B cell (primary cell): ENCODE data around the gene NSD1. TPM values are rescaled to one million over a fixed set of nuclear protein-coding genes. Genes with fewer than 3 reads are reported as not detected.

Source experiments
- ATAC-seq: fragments of 200-7000 bp; cut with Tn5 transposase; one replicate; pipeline ENCODE4 v1.10.0; 2021; ENCODE audit warnings: low read depth, mild to moderate bottlenecking, moderate number of reproducible peaks, moderate library complexity
- CTCF ChIA-PET: fragments of 350-600 bp; sonication (Branson Sonifier 250); formaldehyde crosslinking; loops from one replicate; lab custom pipeline; 2021; ENCODE audit warnings: antibody characterized with exemption, inconsistent platforms; lab: Charles Lee
- POLR2A ChIA-PET: fragments of 350-600 bp; sonication (Branson Sonifier 250); formaldehyde crosslinking; loops from one replicate; lab custom pipeline; 2021; ENCODE audit warnings: antibody characterized with exemption; lab: Charles Lee
- DNase-seq: peaks from one replicate; pipeline ENCODE4 v3.0.0; 2013
- H2AFZ ChIP-seq: 2 replicates; pipeline ENCODE4 v1.6.1; 2012; ENCODE audit warnings: mild to moderate bottlenecking, low read depth, low read length; ENCODE audit not compliant: insufficient read depth, poor library complexity, severe bottlenecking
- H3K27ac ChIP-seq, 2 donors: 1 replicate in 1 of 2; 2 replicates in 1 of 2; pipeline ENCODE4 v1.5.1; 2012 to 2013; ENCODE audit warnings: low read length in 2 of 2, mild to moderate bottlenecking in 2 of 2, moderate library complexity in 1 of 2
- H3K27me3 ChIP-seq, 4 experiments: fragments of 200-600 bp in 1 of 4; sonication (generic) in 1 of 4; replicated peaks in 1 of 4; 1 replicate in 2 of 4; 2 replicates in 2 of 4; pipeline versions ENCODE4 v1.6.1 to v1.7.0; 2013 to 2016; ENCODE audit warnings: low read length in 3 of 4, mild to moderate bottlenecking in 2 of 4, mixed read lengths in 1 of 4, moderate library complexity in 1 of 4; ENCODE audit not compliant: insufficient read depth in 4 of 4, control insufficient read depth in 3 of 4; ENCODE audit errors: control extremely low read depth in 1 of 4
- H3K36me3 ChIP-seq, 2 experiments: replicated peaks in 1 of 2; 1 replicate in 1 of 2; 2 replicates in 1 of 2; pipeline versions ENCODE4 v1.6.1 to v1.7.1; 2013; ENCODE audit warnings: low read length in 1 of 2; ENCODE audit not compliant: insufficient read depth in 2 of 2, control insufficient read depth in 1 of 2; ENCODE audit errors: control extremely low read depth in 1 of 2, extremely low read depth in 1 of 2
- H3K4me1 ChIP-seq, 2 donors: fragments of 200-600 bp in 1 of 2; sonication (generic) in 1 of 2; 1 replicate in 1 of 2; 2 replicates in 1 of 2; pipeline versions ENCODE4 v1.5.1 to v1.6.1; 2013 to 2017; ENCODE audit warnings: low read length in 2 of 2; ENCODE audit not compliant: control insufficient read depth in 2 of 2, insufficient read depth in 2 of 2
- H3K4me2 ChIP-seq: replicated peaks from 2 replicates; pipeline ENCODE3; 2012; ENCODE audit warnings: mild to moderate bottlenecking, low read depth, low read length; ENCODE audit not compliant: poor library complexity, severe bottlenecking
- H3K4me3 ChIP-seq, 5 experiments: fragments of 200-600 bp in 1 of 5; sonication (generic) in 1 of 5; 1 replicate in 3 of 5; 2 replicates in 2 of 5; pipeline versions ENCODE4 v1.5.1 to v1.7.0; 2011 to 2016; ENCODE audit warnings: low read length in 4 of 5, mild to moderate bottlenecking in 4 of 5, low read depth in 2 of 5, control low read depth in 1 of 5, moderate library complexity in 1 of 5; ENCODE audit not compliant: insufficient read depth in 1 of 5; ENCODE audit errors: control extremely low read depth in 1 of 5, extremely low read depth in 1 of 5
- H3K79me2 ChIP-seq: fragments of 200-600 bp; sonication (generic); one replicate; pipeline ENCODE4 v1.6.0; 2016; ENCODE audit warnings: low read length; ENCODE audit not compliant: control insufficient read depth, insufficient read depth
- H3K9ac ChIP-seq: fragments of 200-600 bp; sonication (generic); 2 replicates; pipeline ENCODE4 v1.6.1; 2017; ENCODE audit warnings: mild to moderate bottlenecking, low read length, moderate library complexity
- H3K9me3 ChIP-seq, 3 donors: one replicate each; pipeline versions ENCODE4 v1.6.1 to v1.7.1; 2013; ENCODE audit warnings: low read length in 2 of 3; ENCODE audit not compliant: control insufficient read depth in 2 of 3, insufficient read depth in 1 of 3; ENCODE audit errors: control extremely low read depth in 1 of 3
- H4K20me1 ChIP-seq: 2 replicates; pipeline ENCODE4 v1.6.0; 2012; ENCODE audit warnings: mild to moderate bottlenecking, low read length; ENCODE audit not compliant: insufficient read depth, control insufficient read depth, poor library complexity, severe bottlenecking
- H3K27ac Mint-ChIP-seq: one replicate; pipeline ENCODE4 v1.8.0; 2021; ENCODE audit warnings: mixed read lengths
- H3K27me3 Mint-ChIP-seq: one replicate; pipeline ENCODE4 v1.8.0; 2021; ENCODE audit warnings: mixed read lengths
- H3K4me1 Mint-ChIP-seq: one replicate; pipeline ENCODE4 v1.8.0; 2021; ENCODE audit warnings: mixed read lengths
- H3K4me3 Mint-ChIP-seq: one replicate; pipeline ENCODE4 v1.8.0; 2021; ENCODE audit warnings: mixed read lengths
- H3K9me3 Mint-ChIP-seq: one replicate; pipeline ENCODE4 v1.8.0; 2022; ENCODE audit warnings: mixed read lengths; ENCODE audit not compliant: insufficient read depth
- CTCF ChIP-seq: fragments of 200-600 bp; IDR thresholded peaks from one replicate; pipeline ENCODE4 v1.8.0; 2022; ENCODE audit warnings: antibody characterized with exemption, mild to moderate bottlenecking
- EZH2 ChIP-seq: IDR thresholded peaks from 2 replicates; pipeline ENCODE4 v1.6.1; 2012; ENCODE audit warnings: borderline replicate concordance, low read depth, mild to moderate bottlenecking, moderate library complexity, low read length; ENCODE audit not compliant: insufficient read depth, poor library complexity, severe bottlenecking
- WGBS: methylation state at CpG from one replicate; pipeline ENCODE4 v1.1.5; 2013; ENCODE audit warnings: missing lambda C conversion rate; ENCODE audit not compliant: insufficient coverage; 5-methylcytosine and 5-hydroxymethylcytosine counted together
- intact Hi-C: fragments of 100-400 bp; cut with micrococcal nuclease; formaldehyde crosslinking; loops from one replicate; pipeline ENCODE4 v1.10.0; 2022
- polyA plus RNA-seq: library from polyadenylated mRNA; depleted of rRNA; stranded (reverse); fragments of >200 nt; gene quantifications from 2 replicates; pipeline ENCODE4 v1.2.3, GENCODE V29; 2012
- total RNA-seq, 2 donors: library from RNA; stranded (reverse); fragments of 120-200 nt in 1 of 2; gene quantifications; 1 replicate in 1 of 2; 2 replicates in 1 of 2; pipeline versions ENCODE4 v1.2.3 to v1.2.4, GENCODE V29; 2013 to 2022

The NSD1 gene
- total and polyA plus RNA-seq, 2 donors (not counting 1 experiment from before 2014, with no cell fraction given): 10.8 to 145 TPM

GRCh38 chr5:177312649-177313181 lies 179.1 kb downstream of the NSD1 start:
- H3K9ac ChIP-seq: peak overlapping the region; percentile 72

More at GRCh38 chr5:177312649-177313181, 179.1 kb downstream of the NSD1 start:
- Histone ChIP-seq H3K4me2 (peak overlapping the region; percentile 99), H3K4me1 (peaks cover 37 to 51% of the 10 kb centered on the region in 2 donors), H3K79me2 (peaks cover 33% of the 10 kb centered on the region), H3K27me3 (no peaks in the 10 kb centered on the region), H3K9me3 (peaks cover 0 to 2% (median 0%) of the 10 kb centered on the region in 3 donors), H4K20me1 (peaks cover 56% of the 10 kb centered on the region), H2AFZ (peak overlapping the region; percentile 68), H3K27ac (no peak overlapping the region), H3K36me3 (no peaks in the 10 kb centered on the region), H3K4me3 (peak overlapping the region in 4 of 5 experiments; percentile 56 to 80 (median 67))
- POLR2A ChIA-PET: interaction anchor here (0.9 to 1.4 kb wide), 2 partner anchors 11 to 20 kb away, joined by 3 read pairs; no protein-coding TSS in a partner anchor
- ATAC-seq (no peak), DNase-seq (peak; percentile 57)
- Mint-ChIP-seq H3K4me1 (peaks cover 40% of the 10 kb centered on the region), H3K27ac (peak overlapping the region; percentile 65), H3K9me3 (no peaks in the 10 kb centered on the region), H3K4me3 (peak overlapping the region; percentile 90), H3K27me3 (no peaks in the 10 kb centered on the region)
- CTCF ChIA-PET: interaction anchor here (0.6 to 1.8 kb wide), 5 partner anchors 9 to 200 kb away, joined by 3 to 5 read pairs (median 4); partner anchors contain the start of genes LMAN2, PRELID1 and RAB24
- intact Hi-C loops: loop anchor here (1.0 to 10.0 kb wide), 4 partner anchors 12 to 802 kb away; partner anchors contain the start of genes GRK6 and N4BP3
- WGBS: 3% methylated on average over 19 of the region's 19 CpGs
- no peak for TF ChIP-seq EZH2
- TF ChIP-seq CTCF: no peak
